PC-3 (cell line): ENCODE results near the gene SNTB2. TPM values are rescaled to one million over a fixed set of nuclear protein-coding genes. Genes with fewer than 3 reads are reported as not detected.

Experiments
- ATAC-seq: fragments of 200-7000 bp; cut with Tn5 transposase; 2 replicates; pipeline ENCODE4 v1.9.1; 2020; ENCODE audit warnings: mild to moderate bottlenecking, moderate library complexity
- BruUV-seq: library from RNA; stranded (reverse); fragments of 400-500 nt; replicated peaks from 2 replicates; lab custom pipeline; 2021; lab: Mats Ljungman, UMichigan
- CTCF ChIA-PET: fragments of 300-600 bp; sonication (Branson Sonifier 250); formaldehyde crosslinking; loops from one replicate; lab custom pipeline; 2022; ENCODE audit warnings: antibody characterized with exemption; lab: Charles Lee
- POLR2A ChIA-PET: fragments of 300-600 bp; sonication (Branson Sonifier 250); formaldehyde crosslinking; loops from one replicate; lab custom pipeline; 2022; ENCODE audit warnings: antibody characterized with exemption; ENCODE audit not compliant: unreplicated experiment; lab: Charles Lee
- DNase-seq: peaks from one replicate; pipeline ENCODE4 v3.0.0-alpha.2; 2015
- H2AFZ ChIP-seq: fragments of 300-600 bp; sonication (generic); 2 replicates; pipeline ENCODE4 v1.6.0; 2016; ENCODE audit warnings: antibody characterized with exemption, low read length
- H3F3A ChIP-seq: fragments of 300-600 bp; sonication (generic); one replicate; pipeline ENCODE4 v1.6.0; 2017; ENCODE audit warnings: antibody characterized with exemption, low read length, control low read depth, mild to moderate bottlenecking; ENCODE audit not compliant: unreplicated experiment
- H3K27ac ChIP-seq: fragments of 300-600 bp; sonication (generic); 2 replicates; pipeline ENCODE4 v1.5.1; 2016; ENCODE audit warnings: mild to moderate bottlenecking, low read length
- H3K27me3 ChIP-seq: fragments of 300-600 bp; sonication (generic); 2 replicates; pipeline ENCODE4 v1.6.1; 2016; ENCODE audit warnings: low read length, mixed read lengths
- H3K36me3 ChIP-seq: fragments of 300-600 bp; sonication (generic); 2 replicates; pipeline ENCODE4 v1.6.1; 2016; ENCODE audit warnings: low read depth, mixed run types, low read length, mixed read lengths
- H3K4me1 ChIP-seq: fragments of 300-600 bp; sonication (generic); 2 replicates; pipeline ENCODE4 v1.5.1; 2016; ENCODE audit warnings: low read length; ENCODE audit not compliant: insufficient read depth
- H3K4me2 ChIP-seq: fragments of 300-600 bp; sonication (generic); 2 replicates; pipeline ENCODE4 v1.6.0; 2016; ENCODE audit warnings: low read length
- H3K4me3 ChIP-seq: fragments of 300-600 bp; sonication (generic); 2 replicates; pipeline ENCODE4 v1.5.1; 2016; ENCODE audit warnings: mild to moderate bottlenecking, low read length, mixed read lengths
- H3K79me2 ChIP-seq: fragments of 300-600 bp; sonication (generic); 2 replicates; pipeline ENCODE4 v1.6.1; 2017; ENCODE audit warnings: low read length, mixed read lengths
- H3K9ac ChIP-seq: fragments of 300-600 bp; sonication (generic); 2 replicates; pipeline ENCODE4 v1.6.0; 2016; ENCODE audit warnings: mild to moderate bottlenecking, low read length
- H3K9me2 ChIP-seq: fragments of 300-600 bp; sonication (generic); replicated peaks from 2 replicates; pipeline ENCODE4 v1.6.1; 2016; ENCODE audit warnings: mixed run types, low read length, mixed read lengths
- H3K9me3 ChIP-seq: fragments of 300-600 bp; sonication (generic); 2 replicates; pipeline ENCODE4 v1.6.1; 2016; ENCODE audit warnings: low read length, mixed read lengths
- H4K20me1 ChIP-seq: fragments of 300-600 bp; sonication (generic); 2 replicates; pipeline ENCODE4 v1.6.1; 2016; ENCODE audit warnings: low read length, mixed read lengths
- CTCF ChIP-seq: fragments of 300-600 bp; sonication (generic); conservative IDR thresholded peaks from 2 replicates; pipeline ENCODE4 v1.5.1; 2017; ENCODE audit warnings: antibody characterized with exemption, low read depth, mild to moderate bottlenecking, low read length
- EZH2 ChIP-seq: fragments of 300-600 bp; sonication (generic); IDR thresholded peaks from one replicate; pipeline ENCODE4 v1.6.1; 2017; ENCODE audit warnings: antibody characterized with exemption, mild to moderate bottlenecking, low read length; ENCODE audit not compliant: unreplicated experiment
- EZH2phosphoT487 ChIP-seq: fragments of 300-600 bp; sonication (generic); IDR thresholded peaks from 2 replicates; pipeline ENCODE4 v1.6.1; 2018; ENCODE audit warnings: mild to moderate bottlenecking, antibody characterized with exemption, low read length, borderline replicate concordance
- intact Hi-C: fragments of 100-400 bp; cut with micrococcal nuclease; formaldehyde crosslinking; loops from 2 replicates; pipeline ENCODE4 v1.9.0; 2023
- total RNA-seq: library from RNA; depleted of rRNA; stranded (reverse); fragments of >200 nt; gene quantifications from 2 replicates; pipeline ENCODE4 v1.2.3, GENCODE V29; 2014

Gene SNTB2
- total RNA-seq, 1 experiment from 2014 or later: 40.4 TPM

- no peaks in the 10 kb centered on the region for H3K9me2 ChIP-seq
- no peak overlapping the region for H3K4me3 ChIP-seq
- DNase-seq (no peak), ATAC-seq (no peak)
- no peak overlapping the region for H3K9ac ChIP-seq
- ChIA-PET POLR2A (no interaction called here), CTCF (no interaction called here)
- H3K9me3 ChIP-seq: no peaks in the 10 kb centered on the region
- H2AFZ ChIP-seq: no peak overlapping the region
- H3F3A ChIP-seq: no peaks in the 10 kb centered on the region
- peaks cover 3% of the 10 kb centered on the region; the same call in 1 of the 2 replicates for H3K4me1 ChIP-seq
- H3K79me2 ChIP-seq: peaks cover 18% of the 10 kb centered on the region; the same call in 1 of the 2 replicates
- intact Hi-C loops: no loop called here
- BruUV-seq: no TSS peak
- H3K36me3 ChIP-seq: peaks cover 2% of the 10 kb centered on the region; the same call in 1 of the 2 replicates
- H3K4me2 ChIP-seq: no peak overlapping the region
- H3K27me3 ChIP-seq: no peaks in the 10 kb centered on the region
- H3K27ac ChIP-seq: no peak overlapping the region
- no peak for TF ChIP-seq EZH2
- no peak for TF ChIP-seq CTCF
- no peaks in the 10 kb centered on the region for H4K20me1 ChIP-seq
Measured at GRCh38 chr16:69241926-69242325, 55.0 kb downstream of the SNTB2 start.

- Histone ChIP-seq H3F3A (no peaks in the 10 kb centered on the region), H4K20me1 (no peaks in the 10 kb centered on the region), H3K36me3 (peaks cover 7% of the 10 kb centered on the region), H3K4me2 (no peak overlapping the region), H3K9ac (no peak overlapping the region), H3K9me3 (no peaks in the 10 kb centered on the region), H3K4me3 (no peak overlapping the region), H3K9me2 (no peaks in the 10 kb centered on the region), H3K27ac (no peak overlapping the region), H3K4me1 (peaks cover 3% of the 10 kb centered on the region; the same call in 1 of the 2 replicates), H2AFZ (no peak overlapping the region), H3K27me3 (no peaks in the 10 kb centered on the region), H3K79me2 (peaks cover 18% of the 10 kb centered on the region; the same call in 1 of the 2 replicates)
- no peak for TF ChIP-seq CTCF
- TF ChIP-seq EZH2phosphoT487: no peak
- TF ChIP-seq EZH2: no peak
- intact Hi-C loops: no loop called here
- POLR2A ChIA-PET: no interaction called here
- CTCF ChIA-PET: no interaction called here
- ATAC-seq (no peak; the same call in 1 of the 2 replicates), DNase-seq (no peak)
- no TSS peak for BruUV-seq
Measured at GRCh38 chr16:69243479-69243878, 56.5 kb downstream of the SNTB2 start.

DNA sequence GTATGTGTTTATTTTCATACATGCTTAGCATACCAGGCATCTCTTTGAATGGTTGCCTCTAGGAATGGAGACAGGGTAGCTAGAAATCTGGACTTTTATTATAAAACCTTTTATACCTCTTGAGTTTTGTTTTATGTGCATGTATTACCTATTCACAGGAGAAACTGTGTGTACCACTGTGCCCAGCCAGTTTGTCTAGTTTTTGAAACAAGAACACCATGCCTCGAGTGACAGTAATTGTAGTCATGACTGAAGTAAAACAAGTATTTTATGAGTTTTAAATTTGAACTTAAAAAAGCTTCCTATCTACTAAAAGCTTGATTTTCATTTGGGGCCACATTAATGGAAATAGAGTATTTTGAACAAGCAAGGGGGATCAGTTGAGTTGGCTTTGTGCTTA is 57.4 kb downstream of the SNTB2 start:
- ChIA-PET CTCF (no interaction called here), POLR2A (no interaction called here)
- H3K4me3 ChIP-seq: no peak overlapping the region
- TF ChIP-seq CTCF: no peak
- TF ChIP-seq EZH2: no peak
- no peak for TF ChIP-seq EZH2phosphoT487
- DNase-seq: no peak
- H2AFZ ChIP-seq: no peak overlapping the region
- no peak overlapping the region for H3K27ac ChIP-seq
- H3K27me3 ChIP-seq: no peaks in the 10 kb centered on the region
- H4K20me1 ChIP-seq: no peaks in the 10 kb centered on the region
- peaks cover 13% of the 10 kb centered on the region; the same call in 1 of the 2 replicates for H3K79me2 ChIP-seq
- peaks cover 7% of the 10 kb centered on the region for H3K36me3 ChIP-seq
- no peaks in the 10 kb centered on the region for H3K9me3 ChIP-seq
- no TSS peak for BruUV-seq
- ATAC-seq: no peak
- peaks cover 3% of the 10 kb centered on the region; the same call in 1 of the 2 replicates for H3K4me1 ChIP-seq
- intact Hi-C loops: no loop called here
- H3K4me2 ChIP-seq: no peak overlapping the region
- no peaks in the 10 kb centered on the region for H3K9me2 ChIP-seq
- H3K9ac ChIP-seq: no peak overlapping the region
- no peaks in the 10 kb centered on the region for H3F3A ChIP-seq
